ENCODE data around the gene LRRC71. TPM values are rescaled to one million over a fixed set of nuclear protein-coding genes. Genes with fewer than 3 reads are reported as not detected.
A peak's percentile ranks its signal among the peaks of the same experiment; 100 is the strongest.

Gene LRRC71
- total and polyA plus RNA-seq, 2 experiments from 2014 or later: 0.24 TPM; not detected in 1

DNA sequence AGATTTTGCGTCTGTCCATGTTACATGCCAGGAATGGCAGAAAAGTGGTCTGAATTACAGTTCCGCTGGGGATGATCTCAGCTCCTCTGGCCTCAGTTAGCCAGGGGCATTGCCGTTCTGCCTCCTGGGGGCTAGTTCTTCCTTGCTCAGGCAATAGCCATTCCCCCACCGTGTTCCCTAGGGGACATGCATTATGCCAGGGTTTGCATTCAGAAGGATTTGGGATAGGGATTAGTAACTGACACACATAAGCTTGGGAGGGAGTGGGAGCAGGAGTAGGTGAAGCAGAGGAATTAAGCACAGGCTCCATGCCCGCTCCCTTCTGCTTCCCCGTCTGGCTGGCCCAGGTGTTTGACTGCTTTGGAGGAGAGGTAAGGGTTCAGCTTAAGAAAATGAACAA, 12.7 kb downstream of the LRRC71 start:
- Histone ChIP-seq H3K79me2 (replicated peaks; ENCODE audit: insufficient read depth) (no peaks in the 10 kb centered on the region), H4K20me1 (replicated peaks; ENCODE audit: insufficient read depth) (no peaks in the 10 kb centered on the region), H3K27me3 (ENCODE audit: insufficient read depth) (peaks cover 32% of the 10 kb centered on the region), H3K27ac (ENCODE audit: low read depth) (no peak overlapping the region), H3F3A (replicated peaks; ENCODE audit: low read depth) (no peaks in the 10 kb centered on the region), H3K36me3 (ENCODE audit: insufficient read depth) (no peaks in the 10 kb centered on the region), H2AFZ (no peak overlapping the region), H3K4me3 (no peak overlapping the region), H3K4me2 (no peak overlapping the region), H3K9me2 (ENCODE audit: insufficient read depth) (no peaks in the 10 kb centered on the region), H3K4me1 (ENCODE audit: insufficient read depth) (no peaks in the 10 kb centered on the region; the same call in 1 of the 2 replicates)
- no peak overlapping the region for H3K4me3 Mint-ChIP-seq
- ATAC-seq: peak; percentile 12
- TF ChIP-seq ZNF331 (CRISPR knock-in tag; IDR thresholded peaks at IDR 0.05; ENCODE audit: low read depth) (no peak), STAT1 (IDR thresholded peaks at IDR 0.05; ENCODE audit: unreplicated experiment) (no peak), EZH2 (IDR thresholded peaks at IDR 0.05; ENCODE audit: low read depth, unreplicated experiment) (no peak), ZNF114 (CRISPR knock-in tag; IDR thresholded peaks at IDR 0.05) (no peak), NANOG (IDR thresholded peaks at IDR 0.05; ENCODE audit: borderline replicate concordance) (no peak), ETS1 (IDR thresholded peaks at IDR 0.05) (no peak), JUNB (IDR thresholded peaks at IDR 0.05; ENCODE audit: unreplicated experiment) (no peak), POLR2AphosphoS5 (IDR thresholded peaks at IDR 0.05; ENCODE audit: low read depth) (no peak), CREB1 (CRISPR knock-in tag; IDR thresholded peaks at IDR 0.05; ENCODE audit: low read depth) (no peak), EZH2phosphoT487 (IDR thresholded peaks at IDR 0.05; ENCODE audit: unreplicated experiment) (no peak), ZNF462 (CRISPR knock-in tag; IDR thresholded peaks at IDR 0.05) (no peak)
- TF ChIP-seq, protein P1, sequence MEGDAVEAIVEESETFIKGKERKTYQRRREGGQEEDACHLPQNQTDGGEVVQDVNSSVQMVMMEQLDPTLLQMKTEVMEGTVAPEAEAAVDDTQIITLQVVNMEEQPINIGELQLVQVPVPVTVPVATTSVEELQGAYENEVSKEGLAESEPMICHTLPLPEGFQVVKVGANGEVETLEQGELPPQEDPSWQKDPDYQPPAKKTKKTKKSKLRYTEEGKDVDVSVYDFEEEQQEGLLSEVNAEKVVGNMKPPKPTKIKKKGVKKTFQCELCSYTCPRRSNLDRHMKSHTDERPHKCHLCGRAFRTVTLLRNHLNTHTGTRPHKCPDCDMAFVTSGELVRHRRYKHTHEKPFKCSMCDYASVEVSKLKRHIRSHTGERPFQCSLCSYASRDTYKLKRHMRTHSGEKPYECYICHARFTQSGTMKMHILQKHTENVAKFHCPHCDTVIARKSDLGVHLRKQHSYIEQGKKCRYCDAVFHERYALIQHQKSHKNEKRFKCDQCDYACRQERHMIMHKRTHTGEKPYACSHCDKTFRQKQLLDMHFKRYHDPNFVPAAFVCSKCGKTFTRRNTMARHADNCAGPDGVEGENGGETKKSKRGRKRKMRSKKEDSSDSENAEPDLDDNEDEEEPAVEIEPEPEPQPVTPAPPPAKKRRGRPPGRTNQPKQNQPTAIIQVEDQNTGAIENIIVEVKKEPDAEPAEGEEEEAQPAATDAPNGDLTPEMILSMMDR (conservative IDR thresholded peaks at IDR 0.05; ENCODE audit: low read depth in 2 of 2): no peak
- TF ChIP-seq, protein P2, sequence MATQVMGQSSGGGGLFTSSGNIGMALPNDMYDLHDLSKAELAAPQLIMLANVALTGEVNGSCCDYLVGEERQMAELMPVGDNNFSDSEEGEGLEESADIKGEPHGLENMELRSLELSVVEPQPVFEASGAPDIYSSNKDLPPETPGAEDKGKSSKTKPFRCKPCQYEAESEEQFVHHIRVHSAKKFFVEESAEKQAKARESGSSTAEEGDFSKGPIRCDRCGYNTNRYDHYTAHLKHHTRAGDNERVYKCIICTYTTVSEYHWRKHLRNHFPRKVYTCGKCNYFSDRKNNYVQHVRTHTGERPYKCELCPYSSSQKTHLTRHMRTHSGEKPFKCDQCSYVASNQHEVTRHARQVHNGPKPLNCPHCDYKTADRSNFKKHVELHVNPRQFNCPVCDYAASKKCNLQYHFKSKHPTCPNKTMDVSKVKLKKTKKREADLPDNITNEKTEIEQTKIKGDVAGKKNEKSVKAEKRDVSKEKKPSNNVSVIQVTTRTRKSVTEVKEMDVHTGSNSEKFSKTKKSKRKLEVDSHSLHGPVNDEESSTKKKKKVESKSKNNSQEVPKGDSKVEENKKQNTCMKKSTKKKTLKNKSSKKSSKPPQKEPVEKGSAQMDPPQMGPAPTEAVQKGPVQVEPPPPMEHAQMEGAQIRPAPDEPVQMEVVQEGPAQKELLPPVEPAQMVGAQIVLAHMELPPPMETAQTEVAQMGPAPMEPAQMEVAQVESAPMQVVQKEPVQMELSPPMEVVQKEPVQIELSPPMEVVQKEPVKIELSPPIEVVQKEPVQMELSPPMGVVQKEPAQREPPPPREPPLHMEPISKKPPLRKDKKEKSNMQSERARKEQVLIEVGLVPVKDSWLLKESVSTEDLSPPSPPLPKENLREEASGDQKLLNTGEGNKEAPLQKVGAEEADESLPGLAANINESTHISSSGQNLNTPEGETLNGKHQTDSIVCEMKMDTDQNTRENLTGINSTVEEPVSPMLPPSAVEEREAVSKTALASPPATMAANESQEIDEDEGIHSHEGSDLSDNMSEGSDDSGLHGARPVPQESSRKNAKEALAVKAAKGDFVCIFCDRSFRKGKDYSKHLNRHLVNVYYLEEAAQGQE (IDR thresholded peaks at IDR 0.05; ENCODE audit: unreplicated experiment): no peak
- no peak for DNase-seq (ENCODE audit: low spot score)
- H3K36me3 Mint-ChIP-seq (ENCODE audit: low read depth): peaks cover 10% of the 10 kb centered on the region
- no peak overlapping the region for H3K27ac Mint-ChIP-seq
- peaks cover 40% of the 10 kb centered on the region for H3K4me1 Mint-ChIP-seq
- no peaks in the 10 kb centered on the region; the same call in 2 of the 3 replicates for H3K9me3 Mint-ChIP-seq
- peaks cover 42% of the 10 kb centered on the region for H3K27me3 Mint-ChIP-seq (ENCODE audit: insufficient read depth, low read depth, poor library complexity)

All from GM23338 (cell line).